Measurements from ENCODE around the gene MRPL20.
A peak's percentile ranks its signal among the peaks of the same experiment; 100 is the strongest.

Gene MRPL20

DNA sequence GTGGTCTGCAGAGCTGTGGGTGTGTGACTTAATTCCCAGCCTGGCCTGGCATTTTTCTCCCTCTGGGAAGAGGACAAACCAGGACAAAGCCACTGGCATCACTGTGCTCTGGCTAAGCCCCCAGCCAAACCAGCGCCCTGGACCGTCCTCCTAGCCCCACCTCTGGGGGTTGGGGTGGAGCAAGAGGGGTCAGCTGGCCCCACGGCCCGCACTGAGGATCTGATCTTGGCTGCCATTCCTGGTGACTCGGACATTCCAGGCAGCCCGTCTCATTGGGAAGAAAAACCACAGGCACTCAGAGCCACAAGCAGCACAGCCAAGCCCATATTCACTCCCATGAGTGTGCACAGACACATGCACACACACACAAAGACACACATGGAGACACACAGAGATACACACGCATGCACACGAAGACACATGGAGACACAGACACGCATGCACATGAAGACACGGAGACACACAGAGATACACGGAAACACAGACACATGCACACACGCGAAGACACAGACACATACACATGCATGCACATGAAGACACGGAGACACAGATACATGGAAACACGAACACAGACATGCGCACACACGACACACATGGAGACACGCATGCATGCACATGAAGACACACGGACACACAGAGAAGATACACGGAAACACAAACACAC is 46.5 kb downstream of the MRPL20 start:
- peak; percentile 79 for DNase-seq (ENCODE audit: extremely low read depth, low read depth)
- peak overlapping the region; percentile 77; the same call in 1 of the 2 replicates for H3K4me3 ChIP-seq (replicated peaks; ENCODE audit: low read depth, low read length)

DNA sequence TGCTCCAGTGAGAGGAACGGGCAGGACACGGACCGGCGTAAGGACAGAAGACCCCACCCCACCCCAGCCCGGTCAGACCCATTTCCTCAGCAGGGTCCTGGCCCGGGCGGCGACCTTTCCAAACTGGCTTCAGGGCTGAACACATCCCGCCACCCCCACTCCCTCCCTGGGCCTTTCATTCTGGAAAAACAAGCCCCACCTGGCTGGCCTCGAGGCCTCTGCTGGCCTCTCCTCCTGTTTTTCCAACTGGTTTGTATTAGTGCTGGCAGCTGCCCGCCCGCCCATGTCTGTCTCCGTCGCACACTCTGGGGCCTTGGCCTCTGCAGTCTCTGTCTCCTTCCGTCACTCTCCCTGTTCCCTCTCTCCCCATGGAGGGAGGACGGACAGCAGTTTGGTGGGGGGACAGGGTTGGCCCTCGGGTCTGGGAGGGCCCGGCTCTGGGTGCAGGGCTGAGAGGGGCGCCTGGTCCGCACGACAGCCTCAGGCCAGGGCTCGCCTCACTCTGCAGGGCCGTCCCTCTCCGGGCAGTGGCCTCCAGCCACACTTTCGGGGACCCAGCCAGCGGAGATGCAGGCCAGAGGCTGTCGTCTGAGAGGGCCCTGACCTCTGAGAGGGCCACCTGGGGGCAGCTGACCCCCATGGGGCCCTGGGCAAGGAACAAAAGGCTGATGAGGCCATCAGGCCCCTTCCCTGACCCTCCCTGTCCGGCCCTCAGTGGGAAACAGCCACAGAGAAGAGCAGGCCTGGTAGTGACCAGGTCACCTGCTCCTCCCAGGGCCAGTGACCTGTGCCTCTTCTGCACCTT is 47.2 kb downstream of the MRPL20 start:
- TF ChIP-seq, protein P1, sequence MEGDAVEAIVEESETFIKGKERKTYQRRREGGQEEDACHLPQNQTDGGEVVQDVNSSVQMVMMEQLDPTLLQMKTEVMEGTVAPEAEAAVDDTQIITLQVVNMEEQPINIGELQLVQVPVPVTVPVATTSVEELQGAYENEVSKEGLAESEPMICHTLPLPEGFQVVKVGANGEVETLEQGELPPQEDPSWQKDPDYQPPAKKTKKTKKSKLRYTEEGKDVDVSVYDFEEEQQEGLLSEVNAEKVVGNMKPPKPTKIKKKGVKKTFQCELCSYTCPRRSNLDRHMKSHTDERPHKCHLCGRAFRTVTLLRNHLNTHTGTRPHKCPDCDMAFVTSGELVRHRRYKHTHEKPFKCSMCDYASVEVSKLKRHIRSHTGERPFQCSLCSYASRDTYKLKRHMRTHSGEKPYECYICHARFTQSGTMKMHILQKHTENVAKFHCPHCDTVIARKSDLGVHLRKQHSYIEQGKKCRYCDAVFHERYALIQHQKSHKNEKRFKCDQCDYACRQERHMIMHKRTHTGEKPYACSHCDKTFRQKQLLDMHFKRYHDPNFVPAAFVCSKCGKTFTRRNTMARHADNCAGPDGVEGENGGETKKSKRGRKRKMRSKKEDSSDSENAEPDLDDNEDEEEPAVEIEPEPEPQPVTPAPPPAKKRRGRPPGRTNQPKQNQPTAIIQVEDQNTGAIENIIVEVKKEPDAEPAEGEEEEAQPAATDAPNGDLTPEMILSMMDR (IDR thresholded peaks at IDR 0.05; ENCODE audit: low read depth, low read length, missing control alignments): no peak
- H3K4me3 ChIP-seq (replicated peaks; ENCODE audit: low read depth, low read length): peak overlapping the region; percentile 77
- DNase-seq (ENCODE audit: extremely low read depth, low read depth): no peak

More for the DNA sequence above, 46.5 kb downstream of the MRPL20 start:
- TF ChIP-seq, protein P1 (IDR thresholded peaks at IDR 0.05; ENCODE audit: low read depth, low read length, missing control alignments): no peak

DNA sequence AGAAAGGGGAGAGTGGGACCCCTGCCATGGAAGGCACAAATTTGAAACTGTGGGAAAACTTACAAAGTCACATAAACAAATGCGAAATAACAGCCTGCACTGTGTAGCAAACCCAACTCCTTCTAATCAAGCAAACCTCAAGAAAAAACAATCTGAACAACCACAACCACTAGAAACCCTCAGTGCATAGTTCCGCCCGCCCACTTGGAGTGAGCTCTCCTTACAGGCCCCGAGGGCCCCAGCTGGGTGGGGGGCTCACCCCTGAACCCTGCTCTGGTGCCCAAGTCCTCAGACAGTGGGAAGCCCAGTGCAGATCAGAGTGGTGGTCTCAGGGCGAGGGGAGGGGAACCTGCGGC is 47.8 kb downstream of the MRPL20 start:
- H3K4me3 ChIP-seq (replicated peaks; ENCODE audit: low read depth, low read length): peak overlapping the region; percentile 77
- DNase-seq (ENCODE audit: extremely low read depth, low read depth): no peak
- TF ChIP-seq, protein P1 (IDR thresholded peaks at IDR 0.05; ENCODE audit: low read depth, low read length, missing control alignments): no peak

DNA sequence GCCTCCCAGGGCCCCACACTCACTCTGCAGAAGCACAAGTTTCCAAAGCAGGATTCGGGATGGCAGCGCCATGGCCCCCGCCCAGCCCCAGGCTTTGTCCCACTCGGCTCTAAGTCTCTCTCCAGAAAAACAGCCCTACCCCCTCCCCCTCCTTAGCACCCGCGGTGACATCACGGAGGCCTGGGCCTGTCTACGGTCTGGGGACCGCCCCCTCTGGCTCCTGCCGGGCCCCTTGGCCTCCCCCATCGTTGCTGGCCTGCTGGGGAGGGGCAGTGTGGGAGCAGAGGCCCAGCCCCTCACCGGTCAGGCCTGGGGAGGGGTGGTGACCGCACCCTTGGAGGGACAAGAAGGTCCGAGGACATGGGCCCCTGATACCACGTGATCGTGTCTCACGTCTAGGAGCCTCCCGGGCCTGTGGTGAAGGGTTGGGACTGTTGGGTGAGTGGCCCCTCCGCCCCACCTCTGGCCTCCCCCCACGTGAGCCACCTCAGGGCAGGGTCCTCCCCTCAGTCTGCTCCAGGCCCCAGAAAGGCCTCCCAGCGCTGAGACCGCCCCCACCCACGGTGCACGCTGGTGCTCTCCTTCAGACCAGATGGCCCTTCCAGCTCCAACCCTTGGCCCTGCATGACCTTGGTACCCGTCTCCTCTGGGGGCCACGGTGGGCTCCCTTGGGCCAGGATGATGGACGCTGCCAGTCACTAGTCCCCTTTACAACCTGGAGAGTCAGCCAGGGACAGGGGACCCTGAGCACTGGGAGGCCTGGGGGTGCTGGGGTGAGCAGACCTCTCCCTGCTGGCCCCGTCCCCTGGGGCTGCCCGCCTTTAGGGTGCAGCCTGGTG is 48.4 kb downstream of the MRPL20 start, which contains the start of gene MXRA8:
Gene MXRA8 (minus strand): TSS at position 123 of the 839 bp plus-strand sequence. CDS start 51 bp downstream, at position 72.
- DNase-seq (ENCODE audit: extremely low read depth, low read depth): no peak
- H3K4me3 ChIP-seq (replicated peaks; ENCODE audit: low read depth, low read length): peak within 1 kb of the TSS; percentile 77
- TF ChIP-seq, protein P1 (IDR thresholded peaks at IDR 0.05; ENCODE audit: low read depth, low read length, missing control alignments): no peak

DNA sequence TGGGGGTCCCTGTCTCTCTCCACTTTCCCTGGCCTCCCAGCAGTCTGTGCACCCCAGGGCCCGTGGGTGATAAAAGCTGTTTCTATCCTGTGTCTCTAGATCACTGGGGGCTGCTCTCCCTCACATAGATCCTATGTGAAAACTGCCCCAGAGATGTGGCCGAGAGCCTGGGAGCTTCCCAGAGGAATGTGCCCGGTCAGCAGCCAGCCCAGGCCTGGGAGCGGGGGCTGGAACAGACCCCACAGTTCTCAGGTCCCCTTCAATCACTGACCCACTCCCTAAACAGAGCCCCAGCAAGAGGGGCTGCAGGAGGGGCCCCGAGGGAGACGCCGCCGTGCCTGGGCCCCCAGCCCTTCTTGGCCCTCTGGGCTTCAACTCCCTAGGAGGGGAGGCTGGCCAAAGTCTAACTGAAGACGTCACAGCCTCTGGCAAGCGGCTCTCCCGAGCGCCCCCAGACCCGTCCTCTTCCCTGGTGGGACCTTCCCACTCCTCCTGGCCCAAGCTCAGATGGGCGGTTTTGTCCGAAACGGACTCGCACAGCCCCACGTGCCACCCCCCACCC is 49.1 kb downstream of the MRPL20 start:
- no peak for DNase-seq (ENCODE audit: extremely low read depth, low read depth)
- peak overlapping the region; percentile 77 for H3K4me3 ChIP-seq (replicated peaks; ENCODE audit: low read depth, low read length)

More for the DNA sequence above, 49.1 kb downstream of the MRPL20 start:
- TF ChIP-seq, protein P1 (IDR thresholded peaks at IDR 0.05; ENCODE audit: low read depth, low read length, missing control alignments): no peak
